GM18519 (cell line): ENCODE results near the gene PCSK1.

Source experiments
- ATAC-seq: cut with Tn5 transposase; IDR thresholded peaks from one replicate; pipeline ENCODE4 v1.9.1; 2021; ENCODE audit warnings: mild to moderate bottlenecking, moderate library complexity; ENCODE audit not compliant: unreplicated experiment, low FRiP score

The PCSK1 gene

DNA sequence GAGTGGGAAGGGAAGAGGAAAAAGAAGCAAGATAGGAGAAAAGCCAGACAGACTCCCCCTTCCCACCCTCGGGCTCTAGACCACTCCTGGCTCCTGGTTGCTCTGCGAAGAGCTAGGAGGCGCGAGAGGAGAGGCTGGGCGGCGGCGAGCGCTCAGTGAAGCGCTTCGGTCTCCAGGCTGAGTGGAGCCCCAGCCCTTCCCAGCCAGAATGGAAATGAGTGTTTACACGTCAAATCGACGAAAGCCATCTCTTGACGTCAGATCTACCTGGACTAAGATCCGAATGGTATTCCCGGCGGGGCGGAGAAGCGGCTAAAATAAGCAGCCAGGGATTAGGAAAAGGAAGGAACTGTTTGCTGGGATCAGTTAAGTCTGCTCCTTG lies at the start of gene PCSK1:
Gene PCSK1, minus strand, starts transcription at position 183 of the 382 bp plus-strand sequence. CDS start 206 bp downstream, outside the sequence.
- ATAC-seq: no peak

GRCh38 chr5:96481867-96482266 lies 48.8 kb upstream of the PCSK1 start:
- no peak for ATAC-seq

GRCh38 chr5:96481009-96481786 lies 48.1 kb upstream of the PCSK1 start:
- no peak for ATAC-seq

DNA sequence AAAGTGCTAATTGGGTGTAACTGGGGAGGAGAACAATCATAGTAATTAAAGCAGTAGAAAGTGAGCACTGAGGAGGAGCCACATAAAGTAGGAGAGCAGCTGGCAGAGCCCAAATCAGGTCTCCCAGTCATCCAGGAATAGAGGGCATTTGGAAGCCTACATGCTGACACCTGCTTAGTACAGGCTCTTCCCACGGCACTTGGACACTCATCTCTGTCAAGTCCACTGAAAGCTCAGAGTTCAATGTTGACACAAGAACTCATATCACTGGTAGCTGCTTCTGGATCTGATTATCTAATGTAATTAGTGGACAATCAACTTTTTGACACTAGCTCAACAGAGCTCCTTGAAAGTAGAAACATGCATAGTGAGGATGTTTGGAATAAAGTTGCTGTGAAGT lies 45.9 kb upstream of the PCSK1 start:
- ATAC-seq: no peak

DNA sequence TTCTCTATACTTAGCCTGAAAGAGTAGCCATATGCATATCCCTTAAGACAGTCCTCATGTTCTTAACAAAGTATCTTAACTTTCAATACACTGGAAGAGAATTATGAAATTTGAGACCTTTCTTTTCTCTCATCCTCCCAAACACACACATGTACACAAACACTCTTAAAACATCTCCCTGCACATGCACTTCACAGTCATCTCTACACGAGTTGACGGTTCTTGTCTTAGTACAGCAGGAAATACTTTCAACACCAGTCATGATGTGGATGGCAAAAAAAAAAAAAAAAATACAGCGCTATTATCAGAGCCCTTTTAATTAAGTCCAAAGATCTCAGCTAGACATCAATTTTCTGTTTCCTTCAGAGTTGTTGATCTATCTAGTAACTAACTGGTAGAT lies 43.6 kb upstream of the PCSK1 start:
- no peak for ATAC-seq

GRCh38 chr5:96474073-96474472 lies 41.0 kb upstream of the PCSK1 start:
- no peak for ATAC-seq

DNA sequence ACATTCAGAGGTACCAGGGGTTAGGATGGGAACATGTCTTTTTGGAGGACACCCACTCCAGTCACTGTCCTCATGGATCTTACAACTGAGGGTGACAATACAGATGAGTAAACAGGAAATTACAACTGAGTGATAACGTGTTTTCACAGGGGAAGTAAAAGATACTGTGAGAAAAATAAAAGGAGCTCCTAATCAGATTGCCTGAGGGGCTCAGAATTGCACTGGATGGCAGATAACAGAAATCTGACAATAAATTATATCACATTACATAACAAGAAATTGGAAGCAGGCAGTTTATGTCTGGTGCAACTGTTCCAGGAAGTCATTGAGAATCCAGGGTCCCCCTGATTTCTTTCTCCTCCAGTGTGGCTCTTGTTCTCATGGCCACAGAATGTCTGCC lies 40.1 kb upstream of the PCSK1 start:
- no peak for ATAC-seq

DNA sequence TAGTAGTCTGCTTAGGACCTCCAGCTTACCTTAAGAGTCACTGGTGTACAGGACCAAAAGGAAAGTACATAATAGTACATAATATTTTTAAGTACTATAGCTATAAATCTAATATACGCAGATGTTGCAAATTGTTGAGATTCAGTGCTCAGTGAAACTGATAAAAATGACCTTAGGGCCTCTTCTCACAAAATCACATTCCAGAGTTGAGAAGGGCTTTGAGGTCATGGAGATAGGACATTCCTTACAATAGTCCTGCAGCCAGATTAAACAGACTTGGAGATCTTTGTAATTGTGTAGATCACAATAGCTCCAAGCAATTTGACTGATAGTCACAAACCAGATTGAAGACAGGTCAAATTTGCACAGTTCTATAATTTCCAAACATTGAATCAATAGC lies 37.7 kb upstream of the PCSK1 start:
- no peak for ATAC-seq

DNA sequence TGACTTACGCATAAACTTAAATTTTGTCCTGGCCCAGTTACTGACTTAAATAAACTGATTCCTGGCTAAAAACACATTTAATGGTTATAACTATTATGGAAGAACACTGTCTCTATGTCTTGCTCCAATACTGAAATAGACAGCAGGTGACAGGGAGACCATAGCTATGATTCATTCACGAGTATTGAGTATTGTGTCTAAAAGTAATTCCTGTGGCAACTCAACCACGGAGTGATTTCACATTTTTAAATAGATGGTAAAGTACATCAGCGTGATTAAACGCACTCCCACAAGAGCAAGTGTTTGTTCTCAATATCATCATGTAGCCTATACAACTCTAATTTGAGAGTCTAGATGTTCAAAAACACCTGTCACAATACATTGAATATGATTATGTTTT lies 35.9 kb upstream of the PCSK1 start:
- ATAC-seq: no peak

GRCh38 chr5:96463091-96463490 lies 30.0 kb upstream of the PCSK1 start:
- no peak for ATAC-seq

DNA sequence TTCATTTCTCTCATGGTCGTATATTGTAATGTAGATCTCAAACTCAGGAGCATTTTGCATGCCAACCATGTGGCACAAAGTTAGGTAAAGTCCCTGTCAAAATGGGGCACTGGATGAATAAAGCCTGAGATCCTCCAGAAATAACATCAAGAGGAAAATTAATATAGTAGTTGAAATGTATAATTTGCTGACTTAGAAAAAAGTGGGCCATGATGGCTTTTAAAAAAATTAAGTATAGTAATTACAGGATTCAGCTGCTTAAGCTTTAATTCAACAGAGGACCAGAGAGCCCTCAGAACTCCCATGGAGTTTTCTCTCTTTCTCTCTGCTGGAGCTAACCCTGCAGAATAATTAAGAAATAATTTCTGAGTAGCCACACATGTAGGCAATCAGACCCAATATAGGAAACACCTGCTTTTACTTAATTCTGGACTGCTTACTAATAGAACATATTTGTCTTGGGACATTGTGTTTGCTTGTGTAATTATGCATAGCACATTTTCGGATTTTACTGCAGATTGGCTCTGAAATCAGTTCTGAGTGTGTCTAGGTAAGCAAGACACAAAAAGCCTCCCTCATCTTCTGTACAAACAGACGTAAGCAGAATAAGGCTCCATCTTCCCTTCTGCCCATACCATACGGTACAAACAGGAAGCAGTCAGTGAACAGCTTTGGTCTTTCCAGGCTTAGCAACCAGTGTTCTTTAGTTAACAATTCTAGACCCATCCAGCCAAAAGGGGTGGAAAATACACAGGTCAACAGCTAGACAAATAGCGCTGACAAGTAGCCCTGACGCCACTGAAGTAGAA lies 26.5 kb upstream of the PCSK1 start:
- no peak for ATAC-seq

GRCh38 chr5:96458176-96458575 lies 25.1 kb upstream of the PCSK1 start:
- ATAC-seq: no peak

DNA sequence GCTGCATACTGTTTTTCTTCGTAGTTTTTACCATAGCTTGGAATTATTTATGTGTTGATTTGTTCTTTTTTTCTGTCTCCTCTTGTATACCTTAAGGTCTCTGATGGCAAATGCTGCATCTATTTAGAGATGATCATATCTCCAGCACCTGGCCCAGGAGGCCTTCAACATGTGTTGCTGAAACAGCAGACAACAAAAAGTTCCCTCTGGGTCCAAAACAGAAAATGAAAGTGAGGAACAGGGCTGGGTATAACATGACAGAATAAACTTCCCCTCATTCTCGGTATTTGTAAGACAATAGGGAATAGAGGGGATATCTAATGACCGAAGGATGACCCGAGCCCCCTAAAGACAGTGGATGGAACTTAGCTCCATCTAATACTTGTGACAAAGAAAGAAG lies 22.7 kb upstream of the PCSK1 start:
- ATAC-seq: no peak

GRCh38 chr5:96453394-96453793 lies 20.3 kb upstream of the PCSK1 start:
- ATAC-seq: no peak

GRCh38 chr5:96447949-96448348 lies 14.9 kb upstream of the PCSK1 start:
- ATAC-seq: no peak

- peak; percentile 2 for ATAC-seq
Observed at GRCh38 chr5:96440185-96440538, 7.1 kb upstream of the PCSK1 start.

GRCh38 chr5:96439477-96440184 lies 6.6 kb upstream of the PCSK1 start:
- ATAC-seq: peak; percentile 97

GRCh38 chr5:96434201-96434645 lies 1.2 kb upstream of the PCSK1 start:
- ATAC-seq: no peak

DNA sequence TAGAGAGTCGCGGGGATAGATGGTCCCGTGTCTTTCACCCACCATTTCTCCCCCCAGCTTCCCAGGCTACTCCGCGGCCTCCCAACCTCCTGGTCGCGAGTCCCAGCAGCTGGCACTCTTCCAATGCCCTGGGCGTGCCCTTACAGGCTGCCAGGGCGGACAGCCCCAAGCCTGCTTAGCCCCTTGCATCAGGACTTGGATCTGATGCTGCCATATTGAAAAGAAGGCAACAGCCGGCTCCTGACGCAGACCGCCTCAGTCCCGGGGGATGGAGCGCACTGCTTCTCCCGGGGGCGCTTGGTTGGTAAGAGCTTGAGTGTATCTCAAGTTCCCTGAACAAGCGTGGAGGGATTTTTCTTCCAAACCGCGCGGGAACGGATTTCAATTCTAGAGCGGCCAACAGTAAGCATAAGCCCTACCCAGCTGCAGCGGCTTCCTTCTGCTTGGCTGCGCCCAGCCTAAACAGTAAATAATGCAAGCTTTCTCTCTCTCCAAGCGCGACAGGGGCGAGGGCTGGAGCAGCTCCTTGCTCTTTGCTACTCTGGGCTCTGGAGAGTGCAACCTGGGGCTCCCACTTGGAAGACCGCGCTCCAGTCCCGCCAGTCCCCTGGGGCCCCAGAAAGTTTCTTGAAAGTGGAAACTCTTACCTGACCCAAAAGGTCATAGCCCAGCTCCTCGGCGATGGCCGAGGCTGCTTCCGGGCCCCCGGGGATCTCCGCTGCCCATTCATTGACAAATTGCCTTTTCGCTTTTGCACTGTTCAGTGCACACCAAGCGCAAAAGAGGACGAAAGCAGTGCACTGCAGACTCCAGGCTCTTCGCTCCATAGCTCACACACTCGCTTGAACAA lies 607 bp downstream of the PCSK1 start:
- ATAC-seq: no peak
